ENCODE data around the gene RNF14. TPM values are rescaled to one million over a fixed set of nuclear protein-coding genes. Genes with fewer than 3 reads are reported as not detected.

Gene RNF14
- total and polyA plus RNA-seq, 9 of the 15 experiments (the other 6 are each of a cell fraction or from before 2014, with no cell fraction given) = 36.3 to 140 (median 75.1) TPM

DNA sequence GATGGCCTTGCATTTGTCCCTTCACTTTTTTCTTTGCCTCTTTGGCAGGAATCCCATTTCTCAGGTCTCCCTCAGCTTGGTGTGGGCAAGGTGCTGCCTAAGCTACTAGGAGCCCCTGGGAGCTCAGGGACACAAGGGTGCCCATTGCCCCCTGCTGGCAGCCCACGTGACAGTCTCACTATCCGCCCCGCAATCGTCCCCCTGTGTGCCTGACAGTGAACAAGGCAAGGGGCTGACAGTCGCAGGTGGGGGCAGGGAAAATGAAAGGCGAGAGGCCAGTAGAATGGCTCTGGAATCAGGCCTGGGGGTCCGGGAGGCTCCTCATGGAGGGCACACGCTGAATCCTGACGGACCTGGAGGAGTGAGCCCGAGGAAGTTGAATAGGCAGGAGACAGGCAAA is 8.9 kb upstream of the RNF14 start:
- FAIRE-seq = no peak
- intact Hi-C loops (cut with micrococcal nuclease) = loop anchor here (1.0 to 10.0 kb wide), 6 partner anchors 71 to 295 kb away; partner anchors contain the start of gene PCDH1
- H3K4me3 ChIP-seq = no peak overlapping the region
- no peaks in the 10 kb centered on the region for H3K36me3 ChIP-seq (ENCODE audit: control insufficient read depth, insufficient read depth, low read length)
- H3K4me1 ChIP-seq (replicated peaks in 1 of 2; ENCODE audit: control insufficient read depth in 2 of 2, insufficient read depth in 2 of 2, low read length in 2 of 2) = peaks cover 3 to 16% of the 10 kb centered on the region in 2 experiments
- no peaks in the 10 kb centered on the region for H3K9me3 ChIP-seq (replicated peaks; ENCODE audit: control insufficient read depth, insufficient read depth, low read depth, low read length)
- H4K20me1 ChIP-seq (replicated peaks; ENCODE audit: control insufficient read depth, insufficient read depth, low read length) = peaks cover 9% of the 10 kb centered on the region; the same call in 1 of the 2 replicates
- in situ Hi-C loops (cut with MboI) = no loop called here
- H3K4me2 ChIP-seq (ENCODE audit: insufficient read depth, low read length) = no peak overlapping the region
- peak overlapping the region; percentile 51 for H2AFZ ChIP-seq (ENCODE audit: low read depth, low read length)
- 42% methylated on average over 10 of the region's 10 CpGs for WGBS (ENCODE audit: insufficient coverage, low coverage, missing lambda C conversion rate)
- H3K27ac ChIP-seq (ENCODE audit: extremely low read depth, low read depth, low read length) = no peak overlapping the region; the same call in 2 of the 3 replicates
- ChIA-PET CTCF (ENCODE audit: low intra/inter-chr PET ratio) (interaction anchor here (0.6 to 2.8 kb wide), 6 partner anchors 71 to 295 kb away, joined by 3 to 29 read pairs (median 7); no protein-coding TSS in a partner anchor), POLR2A (interaction anchor here (0.8 to 2.3 kb wide), 9 partner anchors 9 to 226 kb away, joined by 3 to 9 read pairs (median 3); partner anchors contain the start of genes DELE1 and RNF14)
- H3K79me2 ChIP-seq (ENCODE audit: control insufficient read depth, insufficient read depth, low read length) = no peaks in the 10 kb centered on the region
- TF ChIP-seq ESRRA (IDR thresholded peaks at IDR 0.05; ENCODE audit: borderline replicate concordance, low read depth) (no peak), RAD21 (CRISPR knock-in tag; conservative IDR thresholded peaks at IDR 0.05 in 1 of 2, IDR thresholded peaks at IDR 0.05 in 1 of 2) (peak in 1 of 2 experiments; percentile 38; a peak in 2 of 4 replicates), HOMEZ (CRISPR knock-in tag; IDR thresholded peaks at IDR 0.05) (no peak), MYBL2 (IDR thresholded peaks at IDR 0.05; ENCODE audit: low read depth) (no peak), MYBL2 (CRISPR knock-in tag; IDR thresholded peaks at IDR 0.05; ENCODE audit: borderline replicate concordance) (no peak)
- TF ChIP-seq, protein P1, sequence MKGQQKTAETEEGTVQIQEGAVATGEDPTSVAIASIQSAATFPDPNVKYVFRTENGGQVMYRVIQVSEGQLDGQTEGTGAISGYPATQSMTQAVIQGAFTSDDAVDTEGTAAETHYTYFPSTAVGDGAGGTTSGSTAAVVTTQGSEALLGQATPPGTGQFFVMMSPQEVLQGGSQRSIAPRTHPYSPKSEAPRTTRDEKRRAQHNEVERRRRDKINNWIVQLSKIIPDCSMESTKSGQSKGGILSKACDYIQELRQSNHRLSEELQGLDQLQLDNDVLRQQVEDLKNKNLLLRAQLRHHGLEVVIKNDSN (CRISPR knock-in tag; IDR thresholded peaks at IDR 0.05) = peak; percentile 70
- TF ChIP-seq, protein P2, sequence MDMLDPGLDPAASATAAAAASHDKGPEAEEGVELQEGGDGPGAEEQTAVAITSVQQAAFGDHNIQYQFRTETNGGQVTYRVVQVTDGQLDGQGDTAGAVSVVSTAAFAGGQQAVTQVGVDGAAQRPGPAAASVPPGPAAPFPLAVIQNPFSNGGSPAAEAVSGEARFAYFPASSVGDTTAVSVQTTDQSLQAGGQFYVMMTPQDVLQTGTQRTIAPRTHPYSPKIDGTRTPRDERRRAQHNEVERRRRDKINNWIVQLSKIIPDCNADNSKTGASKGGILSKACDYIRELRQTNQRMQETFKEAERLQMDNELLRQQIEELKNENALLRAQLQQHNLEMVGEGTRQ (CRISPR knock-in tag; IDR thresholded peaks at IDR 0.05) = peak; percentile 72
- TF ChIP-seq, protein P3, sequence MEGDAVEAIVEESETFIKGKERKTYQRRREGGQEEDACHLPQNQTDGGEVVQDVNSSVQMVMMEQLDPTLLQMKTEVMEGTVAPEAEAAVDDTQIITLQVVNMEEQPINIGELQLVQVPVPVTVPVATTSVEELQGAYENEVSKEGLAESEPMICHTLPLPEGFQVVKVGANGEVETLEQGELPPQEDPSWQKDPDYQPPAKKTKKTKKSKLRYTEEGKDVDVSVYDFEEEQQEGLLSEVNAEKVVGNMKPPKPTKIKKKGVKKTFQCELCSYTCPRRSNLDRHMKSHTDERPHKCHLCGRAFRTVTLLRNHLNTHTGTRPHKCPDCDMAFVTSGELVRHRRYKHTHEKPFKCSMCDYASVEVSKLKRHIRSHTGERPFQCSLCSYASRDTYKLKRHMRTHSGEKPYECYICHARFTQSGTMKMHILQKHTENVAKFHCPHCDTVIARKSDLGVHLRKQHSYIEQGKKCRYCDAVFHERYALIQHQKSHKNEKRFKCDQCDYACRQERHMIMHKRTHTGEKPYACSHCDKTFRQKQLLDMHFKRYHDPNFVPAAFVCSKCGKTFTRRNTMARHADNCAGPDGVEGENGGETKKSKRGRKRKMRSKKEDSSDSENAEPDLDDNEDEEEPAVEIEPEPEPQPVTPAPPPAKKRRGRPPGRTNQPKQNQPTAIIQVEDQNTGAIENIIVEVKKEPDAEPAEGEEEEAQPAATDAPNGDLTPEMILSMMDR (IDR thresholded peaks at IDR 0.05 in 2 of 3, conservative IDR thresholded peaks at IDR 0.05 in 1 of 3; ENCODE audit: insufficient read depth in 2 of 3, low read depth in 1 of 3, low read length in 3 of 3) = peak; percentile 49 to 56 (median 50); a peak in 5 of 6 replicates
- no TSS peak for BruUV-seq (replicated peaks)
- ATAC-seq = peak; percentile 53
- H3K9me1 ChIP-seq (ENCODE audit: control insufficient read depth, insufficient read depth, low read length) = no peaks in the 10 kb centered on the region
- peak overlapping the region in 1 of 2 experiments; percentile 71; a peak in 2 of 4 replicates for H3K9ac ChIP-seq (ENCODE audit: insufficient read depth in 1 of 2, low read depth in 2 of 2, low read length in 2 of 2)
- DNase-seq (ENCODE audit: extremely low read depth in 1 of 4, low spot score in 3 of 4) = peak; percentile 34 to 44 (median 40)
- H3K27me3 ChIP-seq (ENCODE audit: control insufficient read depth in 2 of 2, insufficient read depth in 2 of 2, low read length in 2 of 2) = peaks cover 4 to 27% of the 10 kb centered on the region in 2 experiments; a peak in 3 of 5 replicates

All from K562 (cell line).